ENCODE data around the gene GRHPR. TPM values are rescaled to one million over a fixed set of nuclear protein-coding genes. Genes with fewer than 3 reads are reported as not detected.

Gene GRHPR
- total and polyA plus RNA-seq, 2 of the 4 experiments (the other 2 are of a cell fraction) = 182 to 191 TPM

DNA sequence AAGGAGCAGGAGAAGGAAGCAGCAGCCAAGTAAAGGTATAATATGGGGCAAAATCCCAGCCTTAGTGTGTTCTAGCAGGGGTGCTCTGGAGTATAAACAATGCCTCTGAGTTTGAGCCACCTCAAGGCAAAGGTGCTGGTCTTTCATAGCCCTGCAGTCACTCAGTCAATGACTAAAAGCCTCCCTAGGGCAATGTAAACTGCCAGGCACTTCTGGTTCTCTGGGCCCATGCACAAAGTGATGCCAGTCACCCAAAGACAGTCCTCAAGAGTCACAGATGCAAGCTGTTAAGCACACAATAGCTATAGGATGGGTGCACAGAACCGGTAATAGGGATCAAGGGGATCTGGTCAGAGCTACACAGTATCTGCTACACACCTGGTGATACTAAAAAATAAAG lies 30.1 kb downstream of the GRHPR start:
- in situ Hi-C loops (cut with MboI; ENCODE audit: low sequenced_read_pairs) = no loop called here

More for the DNA sequence above, 30.1 kb downstream of the GRHPR start:
- Histone ChIP-seq H3K9me3 (ENCODE audit: control insufficient read depth, insufficient read depth, low read length) (no peaks in the 10 kb centered on the region), H4K20me1 (ENCODE audit: insufficient read depth, low read length) (peaks cover 51% of the 10 kb centered on the region), H4K91ac (ENCODE audit: insufficient read depth, low read depth, low read length) (no peak overlapping the region), H3K9ac (ENCODE audit: low read depth, low read length) (no peak overlapping the region), H3K9me1 (ENCODE audit: insufficient read depth, low read length) (peaks cover 18% of the 10 kb centered on the region), H3K27ac (ENCODE audit: insufficient read depth, low read length) (peak overlapping the region; percentile 9; the same call in 1 of the 2 replicates), H2BK5ac (ENCODE audit: low read depth, low read length, poor library complexity, severe bottlenecking) (no peak overlapping the region), H3K4me1 (ENCODE audit: control insufficient read depth, insufficient read depth, low read length) (peaks cover 14% of the 10 kb centered on the region), H3K4me3 (ENCODE audit: insufficient read depth, low read depth, low read length) (no peak overlapping the region), H3K56ac (ENCODE audit: extremely low read depth, insufficient read depth, low read length) (no peak overlapping the region), H4K5ac (ENCODE audit: low read depth, low read length) (no peak overlapping the region), H2AK9ac (replicated peaks; ENCODE audit: low read depth, low read length, poor library complexity) (no peak overlapping the region), H2BK15ac (ENCODE audit: low read depth, low read length) (no peak overlapping the region), H3K4ac (ENCODE audit: low read depth, low read length) (no peak overlapping the region), H2BK20ac (ENCODE audit: low read depth, low read length) (no peak overlapping the region), H2BK120ac (ENCODE audit: low read depth, low read length) (no peak overlapping the region), H3K36me3 (ENCODE audit: control insufficient read depth, insufficient read depth, low read length) (peaks cover 5% of the 10 kb centered on the region; the same call in 1 of the 2 replicates), H3K4me2 (ENCODE audit: low read depth, low read length) (no peak overlapping the region), H2AFZ (replicated peaks; ENCODE audit: low read length, poor library complexity) (no peak overlapping the region), H4K8ac (ENCODE audit: low read depth in 2 of 2, low read length in 2 of 2) (no peak overlapping the region; a peak in 1 of 4 replicates), H2AK5ac (ENCODE audit: low read depth, low read length) (no peak overlapping the region), H3K79me1 (ENCODE audit: low read depth in 1 of 2, low read length in 2 of 2) (peaks cover 41 to 86% of the 10 kb centered on the region in 2 experiments), H3K18ac (ENCODE audit: low read depth, low read length) (no peak overlapping the region), H3K14ac (replicated peaks; ENCODE audit: low read depth, low read length) (no peak overlapping the region), H3K27me3 (ENCODE audit: control insufficient read depth, insufficient read depth, low read length) (no peaks in the 10 kb centered on the region), H3K23ac (ENCODE audit: low read depth, low read length) (0 out of 2 replicates have a peak overlapping the region, but pooled peaks have one; percentile 26)
- WGBS, 2 experiments (ENCODE audit: extremely low coverage in 2 of 2, insufficient read length in 1 of 2) = no CpG with 5 or more reads among the region's 1 CpG
- TF ChIP-seq RAD21 (IDR thresholded peaks at IDR 0.05; ENCODE audit: low read length) (no peak), CTCF (conservative IDR thresholded peaks at IDR 0.05; ENCODE audit: low read depth, low read length) (no peak), CEBPB (IDR thresholded peaks at IDR 0.05; ENCODE audit: low read depth, low read length) (no peak), MAFK (IDR thresholded peaks at IDR 0.05; ENCODE audit: low read depth, low read length) (no peak), FOS (IDR thresholded peaks at IDR 0.05; ENCODE audit: low read depth, low read length) (no peak), MAZ (IDR thresholded peaks at IDR 0.05; ENCODE audit: borderline replicate concordance, low read depth, low read length) (no peak), RFX5 (IDR thresholded peaks at IDR 0.05; ENCODE audit: low read depth, low read length) (no peak), NFE2L2 (IDR thresholded peaks at IDR 0.05; ENCODE audit: low read depth, low read length) (no peak), BHLHE40 (IDR thresholded peaks at IDR 0.05; ENCODE audit: low read depth, low read length) (no peak), POLR2A (IDR thresholded peaks at IDR 0.05; ENCODE audit: low read depth, low read length) (no peak), USF2 (IDR thresholded peaks at IDR 0.05; ENCODE audit: low read depth, low read length) (no peak), SMC3 (IDR thresholded peaks at IDR 0.05; ENCODE audit: low read depth, low read length) (no peak), CHD1 (IDR thresholded peaks at IDR 0.05; ENCODE audit: low read depth, low read length) (no peak), MXI1 (IDR thresholded peaks at IDR 0.05; ENCODE audit: borderline replicate concordance, low read depth, low read length) (no peak), RCOR1 (IDR thresholded peaks at IDR 0.05; ENCODE audit: insufficient replicate concordance, low read length) (no peak)
- TF ChIP-seq, protein P1, sequence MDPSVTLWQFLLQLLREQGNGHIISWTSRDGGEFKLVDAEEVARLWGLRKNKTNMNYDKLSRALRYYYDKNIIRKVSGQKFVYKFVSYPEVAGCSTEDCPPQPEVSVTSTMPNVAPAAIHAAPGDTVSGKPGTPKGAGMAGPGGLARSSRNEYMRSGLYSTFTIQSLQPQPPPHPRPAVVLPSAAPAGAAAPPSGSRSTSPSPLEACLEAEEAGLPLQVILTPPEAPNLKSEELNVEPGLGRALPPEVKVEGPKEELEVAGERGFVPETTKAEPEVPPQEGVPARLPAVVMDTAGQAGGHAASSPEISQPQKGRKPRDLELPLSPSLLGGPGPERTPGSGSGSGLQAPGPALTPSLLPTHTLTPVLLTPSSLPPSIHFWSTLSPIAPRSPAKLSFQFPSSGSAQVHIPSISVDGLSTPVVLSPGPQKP (IDR thresholded peaks at IDR 0.05; ENCODE audit: borderline replicate concordance, low read depth, low read length) = no peak
- DNase-seq = no peak
- POLR2A ChIA-PET (ENCODE audit: unreplicated experiment) = no interaction called here
- dilution Hi-C loops (cut with HindIII; ENCODE audit: low sequenced_read_pairs, unreplicated experiment) (no loop called here), intact Hi-C loops (cut with micrococcal nuclease) (no loop called here)
- CTCF ChIA-PET = no interaction called here
- no peak for ATAC-seq (ENCODE audit: low read depth)
- no TSS peak for BruUV-seq (replicated peaks)
